Measurements from ENCODE around the gene KDSR. TPM values are rescaled to one million over a fixed set of nuclear protein-coding genes. Genes with fewer than 3 reads are reported as not detected.

KDSR gene
- total RNA-seq, 2 experiments from 2014 or later = 72.8 to 77.2 TPM

GRCh38 chr18:63301434-63301833 is 65.6 kb downstream of the KDSR start:
- peak overlapping the region; percentile 42 for H3K4me3 Mint-ChIP-seq
- ChIA-PET POLR2A (interaction anchor here (1.0 to 2.2 kb wide), 5 partner anchors 13 to 139 kb away, joined by 3 to 12 read pairs (median 6); no protein-coding TSS in a partner anchor), CTCF (interaction anchor here (1.0 to 6.0 kb wide), 6 partner anchors 13 to 146 kb away, joined by 3 to 54 read pairs (median 4); partner anchors contain the start of gene BCL2)
- peak overlapping the region; percentile 93 for H3K27ac Mint-ChIP-seq
- peak; percentile 50 for DNase-seq
- no peaks in the 10 kb centered on the region for H3K9me3 Mint-ChIP-seq
- peaks cover 49% of the 10 kb centered on the region for H3K36me3 Mint-ChIP-seq
- H3K4me1 Mint-ChIP-seq (ENCODE audit: low read depth) = peaks cover 86% of the 10 kb centered on the region
- H3K27me3 Mint-ChIP-seq = no peaks in the 10 kb centered on the region
- intact Hi-C loops (cut with micrococcal nuclease) = loop anchor here (2.0 to 5.0 kb wide), 3 partner anchors 33 to 194 kb away; no protein-coding TSS in a partner anchor

GRCh38 chr18:63299837-63300745 is 66.9 kb downstream of the KDSR start:
- POLR2A ChIA-PET = interaction anchor here (0.6 to 1.6 kb wide), 6 partner anchors 12 to 149 kb away, joined by 3 to 8 read pairs (median 4); no protein-coding TSS in a partner anchor
- Mint-ChIP-seq H3K27me3 (no peaks in the 10 kb centered on the region), H3K4me3 (peak overlapping the region; percentile 45), H3K36me3 (peaks cover 59% of the 10 kb centered on the region), H3K4me1 (ENCODE audit: low read depth) (peaks cover 86% of the 10 kb centered on the region), H3K9me3 (no peaks in the 10 kb centered on the region), H3K27ac (peak overlapping the region; percentile 93)
- CTCF ChIA-PET = interaction anchor here (0.8 to 6.0 kb wide), 3 partner anchors 12 to 23 kb away, joined by 3 to 54 read pairs (median 5); partner anchors contain the start of gene BCL2
- DNase-seq = peak; percentile 76
- intact Hi-C loops (cut with micrococcal nuclease) = loop anchor here (1.0 to 5.0 kb wide), 7 partner anchors 9 to 193 kb away; no protein-coding TSS in a partner anchor

- peak; percentile 68 for DNase-seq
- ChIA-PET POLR2A (interaction anchor here (0.8 to 1.6 kb wide), 5 partner anchors 13 to 139 kb away, joined by 3 to 8 read pairs (median 3); no protein-coding TSS in a partner anchor), CTCF (interaction anchor here (0.7 to 6.0 kb wide), 6 partner anchors 10 to 654 kb away, joined by 3 to 54 read pairs (median 4); partner anchors contain the start of gene BCL2)
- H3K4me1 Mint-ChIP-seq (ENCODE audit: low read depth) = peaks cover 76% of the 10 kb centered on the region
- H3K4me3 Mint-ChIP-seq = peak overlapping the region; percentile 43
- H3K9me3 Mint-ChIP-seq = no peaks in the 10 kb centered on the region
- peaks cover 59% of the 10 kb centered on the region for H3K36me3 Mint-ChIP-seq
- H3K27me3 Mint-ChIP-seq = no peaks in the 10 kb centered on the region
- H3K27ac Mint-ChIP-seq = peak overlapping the region; percentile 93
- intact Hi-C loops (cut with micrococcal nuclease) = no loop called here
These were observed 68.3 kb downstream of the KDSR start for GRCh38 chr18:63298400-63299365.

DNA sequence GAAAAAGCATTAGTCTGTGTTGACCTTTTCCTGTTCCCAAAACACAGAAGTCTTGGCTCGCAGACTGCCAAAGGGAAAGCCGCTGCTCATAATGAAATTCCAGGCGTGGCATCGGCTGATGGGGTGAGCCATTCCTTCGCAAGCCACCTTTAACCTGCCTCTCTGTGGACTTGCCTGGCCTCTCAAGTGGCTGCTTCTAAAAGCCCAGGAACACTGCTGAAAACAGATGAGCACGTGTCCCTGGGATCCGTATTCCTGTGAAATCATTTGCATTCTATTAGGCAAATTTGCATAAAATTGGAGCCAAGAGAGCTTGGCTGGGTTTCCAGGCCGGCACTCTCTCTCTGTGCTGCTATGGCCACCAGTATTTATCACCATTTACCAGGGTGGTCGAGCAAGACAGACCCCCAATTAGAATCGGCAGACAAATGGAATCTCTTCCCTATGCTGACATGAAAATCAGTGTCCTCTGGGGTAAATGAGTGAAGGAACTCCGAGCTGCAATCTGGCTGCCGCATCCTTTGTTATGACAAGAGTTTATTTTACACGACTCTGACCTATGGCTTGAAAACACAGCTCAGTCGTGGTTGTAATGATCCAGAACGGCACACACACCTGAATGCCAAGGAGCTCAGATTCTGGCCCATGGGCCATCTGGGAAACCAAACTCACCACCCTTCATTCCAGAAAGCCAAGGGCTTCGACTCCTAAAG is 69.2 kb downstream of the KDSR start:
- Mint-ChIP-seq H3K27me3 (no peaks in the 10 kb centered on the region), H3K27ac (peak overlapping the region; percentile 93), H3K4me3 (no peak overlapping the region), H3K4me1 (ENCODE audit: low read depth) (peaks cover 76% of the 10 kb centered on the region), H3K36me3 (peaks cover 67% of the 10 kb centered on the region), H3K9me3 (no peaks in the 10 kb centered on the region)
- CTCF ChIA-PET = interaction anchor here (0.7 to 6.0 kb wide), 5 partner anchors 21 to 653 kb away, joined by 3 to 54 read pairs (median 5); partner anchors contain the start of gene BCL2
- no peak for DNase-seq
- POLR2A ChIA-PET = interaction anchor here (0.8 to 1.1 kb wide), 3 partner anchors 14 to 81 kb away, joined by 3 read pairs; no protein-coding TSS in a partner anchor
- intact Hi-C loops (cut with micrococcal nuclease) = no loop called here

DNA sequence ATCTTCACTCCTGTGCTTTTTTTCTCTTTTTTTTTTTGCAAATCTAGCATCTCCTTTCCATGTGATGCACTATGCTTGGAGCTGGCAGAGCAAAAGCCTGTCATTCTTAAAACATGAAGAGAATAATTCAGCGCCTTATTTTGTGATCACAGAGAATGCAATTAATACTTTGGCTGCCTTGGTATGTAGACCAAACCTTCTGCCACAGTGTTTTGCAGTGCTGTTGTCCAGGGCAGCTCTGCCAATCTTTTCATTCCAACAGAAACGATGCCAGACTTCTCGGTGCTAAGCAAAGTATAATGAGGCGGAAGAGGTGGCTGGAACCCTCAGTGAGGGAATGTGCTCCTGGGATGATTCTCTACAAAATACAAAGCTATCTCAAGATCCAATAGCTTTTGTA is 73.1 kb downstream of the KDSR start:
- Mint-ChIP-seq H3K27ac (peak overlapping the region; percentile 26), H3K27me3 (no peaks in the 10 kb centered on the region), H3K4me3 (no peak overlapping the region), H3K36me3 (peaks cover 60% of the 10 kb centered on the region), H3K9me3 (no peaks in the 10 kb centered on the region), H3K4me1 (ENCODE audit: low read depth) (peaks cover 71% of the 10 kb centered on the region)
- CTCF ChIA-PET = interaction anchor here (0.6 kb wide), 1 partner anchor 770 kb away, joined by 3 read pairs; no protein-coding TSS in a partner anchor
- no peak for DNase-seq
- POLR2A ChIA-PET = interaction anchor here (1.3 kb wide), 2 partner anchors 13 to 21 kb away, joined by 3 to 4 read pairs; no protein-coding TSS in a partner anchor
- intact Hi-C loops (cut with micrococcal nuclease) = no loop called here

GRCh38 chr18:63292831-63293683 is 73.9 kb downstream of the KDSR start:
- no peaks in the 10 kb centered on the region for H3K27me3 Mint-ChIP-seq
- intact Hi-C loops (cut with micrococcal nuclease) = no loop called here
- peak overlapping the region; percentile 19 for H3K27ac Mint-ChIP-seq
- no peaks in the 10 kb centered on the region for H3K9me3 Mint-ChIP-seq
- peak overlapping the region; percentile 0 for H3K4me3 Mint-ChIP-seq
- ChIA-PET POLR2A (interaction anchor here (0.7 to 1.3 kb wide), 4 partner anchors 12 to 141 kb away, joined by 3 to 4 read pairs (median 3); no protein-coding TSS in a partner anchor), CTCF (interaction anchor here (0.6 to 2.8 kb wide), 2 partner anchors 24 to 769 kb away, joined by 3 to 15 read pairs; no protein-coding TSS in a partner anchor)
- H3K36me3 Mint-ChIP-seq = peaks cover 52% of the 10 kb centered on the region
- H3K4me1 Mint-ChIP-seq (ENCODE audit: low read depth) = peaks cover 62% of the 10 kb centered on the region
- peak; percentile 58 for DNase-seq

DNA sequence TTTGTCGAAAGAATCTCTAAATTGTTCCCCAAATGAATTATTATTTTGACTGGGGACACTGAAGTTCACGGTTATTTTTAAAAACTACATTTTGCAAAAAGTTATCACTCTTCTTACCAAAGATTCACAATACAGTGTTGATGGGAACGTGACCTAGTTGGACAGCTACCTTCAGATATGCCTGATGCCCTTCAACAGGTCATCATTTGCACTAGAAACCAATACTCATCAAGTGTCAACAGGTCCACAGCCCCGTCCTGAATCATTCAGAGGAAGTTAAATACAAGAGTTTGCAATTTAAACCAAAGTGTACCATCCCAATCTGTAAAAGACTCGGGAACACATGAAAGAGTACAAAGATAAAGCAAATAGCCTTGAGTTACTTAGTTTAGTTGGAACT is 75.7 kb downstream of the KDSR start:
- no peak for DNase-seq
- peaks cover 57% of the 10 kb centered on the region for H3K4me1 Mint-ChIP-seq (ENCODE audit: low read depth)
- H3K36me3 Mint-ChIP-seq = peaks cover 42% of the 10 kb centered on the region
- intact Hi-C loops (cut with micrococcal nuclease) = loop anchor here (1.0 to 2.0 kb wide), 3 partner anchors 9 to 36 kb away; no protein-coding TSS in a partner anchor
- H3K27ac Mint-ChIP-seq = peak overlapping the region; percentile 81
- H3K4me3 Mint-ChIP-seq = peak overlapping the region; percentile 58
- POLR2A ChIA-PET = no interaction called here
- CTCF ChIA-PET = interaction anchor here (2.0 to 2.8 kb wide), 2 partner anchors 24 to 26 kb away, joined by 5 to 15 read pairs; no protein-coding TSS in a partner anchor
- no peaks in the 10 kb centered on the region for H3K9me3 Mint-ChIP-seq
- H3K27me3 Mint-ChIP-seq = no peaks in the 10 kb centered on the region

DNA sequence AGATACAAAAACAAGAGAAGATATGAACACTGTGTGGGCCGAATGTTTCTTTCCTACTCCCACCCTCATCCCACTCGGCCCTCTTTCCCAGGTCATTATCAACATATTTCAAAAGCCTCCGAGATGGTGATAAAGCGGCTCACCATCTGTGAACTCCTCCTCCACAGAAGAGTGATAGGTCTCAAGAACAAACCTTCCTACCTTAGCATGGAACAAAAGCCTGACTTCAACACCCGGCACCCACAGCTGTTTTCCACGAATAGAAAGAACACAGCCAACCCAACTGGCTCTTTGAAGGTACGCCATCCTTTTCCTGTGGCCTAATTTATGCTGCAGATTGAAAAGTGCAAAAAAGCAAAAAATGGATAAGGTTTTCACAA is 76.2 kb downstream of the KDSR start:
- ChIA-PET CTCF (interaction anchor here (1.0 to 2.8 kb wide), 3 partner anchors 24 to 33 kb away, joined by 5 to 15 read pairs (median 6); no protein-coding TSS in a partner anchor), POLR2A (no interaction called here)
- H3K4me1 Mint-ChIP-seq (ENCODE audit: low read depth) = peaks cover 60% of the 10 kb centered on the region
- peak; percentile 55 for DNase-seq
- no peaks in the 10 kb centered on the region for H3K9me3 Mint-ChIP-seq
- H3K4me3 Mint-ChIP-seq = peak overlapping the region; percentile 58
- H3K27ac Mint-ChIP-seq = peak overlapping the region; percentile 81
- H3K27me3 Mint-ChIP-seq = no peaks in the 10 kb centered on the region
- intact Hi-C loops (cut with micrococcal nuclease) = loop anchor here (1.0 to 2.0 kb wide), 3 partner anchors 9 to 36 kb away; no protein-coding TSS in a partner anchor
- H3K36me3 Mint-ChIP-seq = peaks cover 44% of the 10 kb centered on the region

DNA sequence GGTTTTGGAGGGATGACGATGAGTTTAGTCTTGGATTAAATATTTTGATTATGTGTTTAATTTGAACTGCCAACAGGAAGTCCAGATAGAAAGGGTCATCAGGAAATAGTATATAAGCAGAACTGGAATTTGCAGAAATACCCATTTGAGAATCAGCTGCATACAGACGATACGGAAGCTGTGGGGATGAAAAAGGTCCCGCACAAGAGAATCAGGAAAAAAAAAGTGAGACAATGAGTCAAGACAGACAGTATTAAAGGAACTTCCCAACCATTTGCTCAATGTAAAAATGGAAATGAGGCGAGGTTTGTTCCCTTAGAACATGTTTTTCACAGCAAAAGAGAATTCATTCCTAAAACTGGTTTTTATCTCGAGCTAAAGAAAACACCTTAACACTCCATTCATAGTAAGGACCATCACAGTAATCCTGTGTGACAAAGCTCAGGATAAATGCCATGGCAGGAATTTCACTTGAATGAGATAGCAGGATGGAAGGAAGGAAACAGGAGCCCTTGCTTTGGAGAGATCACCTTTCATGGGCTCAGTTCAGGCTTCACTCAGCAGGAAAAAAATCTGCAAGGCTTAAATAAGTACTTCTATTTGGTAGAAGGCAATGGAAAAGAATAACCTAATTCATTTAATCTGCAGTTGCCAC is 76.7 kb downstream of the KDSR start:
- H3K4me3 Mint-ChIP-seq = peak overlapping the region; percentile 58
- peaks cover 39% of the 10 kb centered on the region for H3K36me3 Mint-ChIP-seq
- intact Hi-C loops (cut with micrococcal nuclease) = loop anchor here (2.0 kb wide), 1 partner anchor 35 kb away; no protein-coding TSS in a partner anchor

More for the DNA sequence above, 76.7 kb downstream of the KDSR start:
- no peaks in the 10 kb centered on the region for H3K9me3 Mint-ChIP-seq
- H3K27me3 Mint-ChIP-seq = no peaks in the 10 kb centered on the region
- peaks cover 60% of the 10 kb centered on the region for H3K4me1 Mint-ChIP-seq (ENCODE audit: low read depth)
- no peak for DNase-seq
- ChIA-PET CTCF (interaction anchor here (1.0 to 2.8 kb wide), 3 partner anchors 25 to 33 kb away, joined by 5 to 15 read pairs (median 6); no protein-coding TSS in a partner anchor), POLR2A (no interaction called here)
- peak overlapping the region; percentile 81 for H3K27ac Mint-ChIP-seq

Measured in activated CD4-positive, alpha-beta memory T cell treated with anti-CD3 and anti-CD28 coated beads for 36 hours (primary cell).